ENCODE results near the gene IRF6.
"Not testable (repeated sequence)": the region's sequence is repeated elsewhere in the genome, so short reads cannot be mapped to it uniquely, and the experiment has no call there.

IRF6 gene

GRCh38 chr1:209822706-209823105, 16.8 kb upstream of the IRF6 start:
- DNase-seq, result no peak

- no peak for DNase-seq
Observed at GRCh38 chr1:209820986-209821385, 15.0 kb upstream of the IRF6 start.

- DNase-seq, result no peak
Observed at GRCh38 chr1:209819058-209819457, 13.1 kb upstream of the IRF6 start.

- no peak for DNase-seq
Observed at GRCh38 chr1:209817691-209818090, 11.7 kb upstream of the IRF6 start.

- no peak for DNase-seq
Observed at GRCh38 chr1:209816923-209817322, 11.0 kb upstream of the IRF6 start.

- no peak for DNase-seq
Observed at GRCh38 chr1:209815931-209816341, 10.0 kb upstream of the IRF6 start.

GRCh38 chr1:209815490-209815889, 9.5 kb upstream of the IRF6 start:
- no peak for DNase-seq

- DNase-seq, result no peak
Observed at GRCh38 chr1:209813902-209814301, 8.0 kb upstream of the IRF6 start.

GRCh38 chr1:209810783-209811182, 4.8 kb upstream of the IRF6 start:
- no peak for DNase-seq

GRCh38 chr1:209809611-209810010, 3.7 kb upstream of the IRF6 start:
- no peak for DNase-seq

GRCh38 chr1:209808059-209808581, 2.2 kb upstream of the IRF6 start:
- no peak for DNase-seq

- DNase-seq, result no peak
Observed at GRCh38 chr1:209807509-209807908, 1.6 kb upstream of the IRF6 start.

GRCh38 chr1:209805341-209805781, 581 bp downstream of the IRF6 start:
- DNase-seq, result no peak

- DNase-seq, result no peak
Observed at GRCh38 chr1:209803568-209803967, 2.4 kb downstream of the IRF6 start.

GRCh38 chr1:209802780-209803152, 3.2 kb downstream of the IRF6 start:
- no peak for DNase-seq

GRCh38 chr1:209802117-209802779, 3.7 kb downstream of the IRF6 start:
- DNase-seq, result no peak

- DNase-seq, result no peak
Observed at GRCh38 chr1:209800984-209801834, 4.7 kb downstream of the IRF6 start.

- no peak for DNase-seq
Observed at GRCh38 chr1:209797978-209798639, 7.8 kb downstream of the IRF6 start.

- not testable (repeated sequence) for DNase-seq
Observed at GRCh38 chr1:209793711-209794110, 12.2 kb downstream of the IRF6 start.

- DNase-seq, result no peak
Observed at GRCh38 chr1:209791920-209792319, 14.0 kb downstream of the IRF6 start.

- no peak for DNase-seq
Observed at GRCh38 chr1:209790286-209791193, 15.4 kb downstream of the IRF6 start.

- DNase-seq, result no peak
Observed at GRCh38 chr1:209789245-209789644, 16.7 kb downstream of the IRF6 start.

Measured in activated T-cell treated with anti-CD3 and anti-CD28 coated beads, Interleukin-2, amount 50 U/mL, for 1 hour (primary cell).